GM18909 (cell line): Measurements from ENCODE around the gene RLF.

Experiments
- ATAC-seq: cut with Tn5 transposase; IDR thresholded peaks from one replicate; pipeline ENCODE4 v1.9.1; 2021; ENCODE audit warnings: mild to moderate bottlenecking; ENCODE audit not compliant: unreplicated experiment, poor library complexity

RLF gene

DNA sequence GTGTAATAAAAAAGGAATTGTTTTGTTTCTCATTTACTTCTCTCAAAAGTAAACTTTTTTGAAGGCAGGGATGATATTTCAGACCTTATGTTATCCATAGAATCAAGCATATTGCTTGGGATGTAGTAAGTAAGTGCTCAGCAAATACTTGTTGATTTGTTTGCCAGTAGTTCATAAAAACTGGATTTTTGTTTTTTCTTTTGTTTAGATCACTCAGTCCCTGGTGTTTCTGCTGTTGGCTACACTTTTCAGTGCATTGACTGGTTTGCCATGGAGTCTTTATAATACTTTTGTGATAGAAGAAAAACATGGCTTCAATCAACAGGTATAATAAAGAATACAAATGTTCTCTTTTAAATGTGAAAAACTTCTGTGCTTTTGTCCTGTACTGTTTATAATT is 107.0 kb downstream of the RLF start:
- ATAC-seq = no peak

DNA sequence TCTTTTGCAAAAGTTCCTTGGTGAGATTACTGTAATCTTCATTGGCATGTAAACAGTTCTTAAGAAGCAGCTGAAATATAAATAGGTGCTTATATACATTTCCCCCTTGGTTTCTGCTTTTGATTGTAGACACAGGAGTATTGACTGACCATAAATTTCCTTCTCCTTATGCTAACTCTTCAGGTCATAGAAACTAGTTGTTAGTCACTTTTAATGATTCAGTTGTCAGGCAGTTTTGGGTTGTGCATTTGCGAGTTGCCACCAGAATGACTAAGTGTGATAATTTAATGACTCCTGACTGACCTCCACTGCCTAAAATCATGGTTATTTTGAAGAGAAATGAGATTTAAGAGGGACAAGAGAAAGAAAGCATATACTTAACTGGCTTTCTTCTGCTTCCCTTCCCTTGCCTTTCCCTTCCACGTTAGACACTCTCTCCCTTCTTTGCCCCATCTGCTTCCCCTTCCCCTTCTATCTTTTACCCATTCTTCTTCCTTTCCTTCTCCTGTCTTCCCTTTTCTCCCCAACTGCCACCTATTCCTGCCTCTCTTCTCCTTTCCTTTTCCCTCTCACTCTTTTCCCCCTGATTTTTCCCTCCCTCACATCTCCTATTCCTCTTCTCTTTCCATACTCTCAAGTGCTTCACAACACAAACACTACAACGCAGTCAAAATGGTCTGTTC is 109.1 kb downstream of the RLF start:
- no peak for ATAC-seq

DNA sequence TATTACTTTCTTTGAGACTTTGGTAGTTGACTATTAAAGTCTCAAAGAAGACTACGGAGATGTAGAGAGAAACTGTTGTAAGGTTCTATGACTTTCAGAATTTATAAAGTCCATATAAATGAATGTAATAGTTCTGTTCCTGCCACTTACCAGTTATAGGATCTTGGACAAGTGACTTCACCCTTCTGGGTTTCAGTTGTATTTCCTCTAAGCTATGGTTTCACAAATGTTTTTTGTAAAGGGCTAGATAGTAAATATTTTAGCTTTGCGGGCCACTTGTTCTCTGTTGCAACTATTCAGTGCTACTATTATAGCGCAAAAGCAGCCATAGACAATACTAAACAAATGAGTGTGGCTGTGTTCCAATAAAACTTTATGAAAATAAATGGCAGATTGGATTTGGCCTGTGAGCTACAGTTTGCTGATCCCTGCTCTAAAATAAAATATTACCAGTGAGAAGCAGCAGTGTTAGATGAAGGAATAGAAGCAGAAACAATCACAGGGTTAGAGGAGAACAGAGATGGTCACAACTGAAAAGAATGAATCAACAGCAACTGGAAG is 111.5 kb downstream of the RLF start:
- ATAC-seq = no peak

GRCh38 chr1:40273547-40274166 is 112.5 kb downstream of the RLF start:
- ATAC-seq = no peak

DNA sequence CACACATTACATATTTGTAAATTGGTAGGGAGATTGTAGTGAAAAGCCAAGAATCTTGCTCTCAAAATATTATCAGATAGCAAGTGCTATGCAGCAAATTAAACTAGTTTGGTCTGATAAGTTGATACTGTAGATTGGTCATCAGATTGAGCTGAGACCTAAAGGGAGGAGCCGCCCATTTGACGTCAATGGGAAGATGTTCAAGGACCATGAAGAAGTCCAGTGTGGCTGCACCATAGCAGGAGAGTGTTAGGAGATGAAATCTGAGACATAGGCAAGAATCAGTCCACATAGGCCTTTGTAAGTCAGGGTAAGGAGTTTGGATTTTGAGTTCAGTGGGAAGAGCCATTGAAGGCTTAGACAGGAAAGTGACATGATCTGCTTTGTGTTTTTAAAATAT is 113.1 kb downstream of the RLF start:
- ATAC-seq = no peak

- no peak for ATAC-seq
Measured at GRCh38 chr1:40276122-40276521, 114.9 kb downstream of the RLF start.

DNA sequence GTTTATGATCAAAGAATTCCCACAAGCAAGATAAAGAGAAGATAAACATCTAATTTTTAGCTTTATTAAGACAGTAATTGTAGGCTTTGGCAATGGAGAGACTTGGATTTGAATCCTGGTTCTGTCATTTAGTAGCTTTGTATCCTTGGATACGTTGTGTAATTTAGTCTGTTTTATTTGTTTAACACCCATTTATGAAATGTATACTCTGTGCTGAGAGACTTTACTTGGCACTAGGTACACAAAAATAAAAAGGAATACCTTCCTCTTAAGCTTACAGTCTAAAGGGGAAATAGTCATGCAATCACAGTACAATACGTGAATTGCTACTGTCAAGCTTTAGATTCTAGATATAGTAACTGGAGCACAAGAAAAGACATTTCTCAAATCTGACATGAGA is 120.7 kb downstream of the RLF start:
- no peak for ATAC-seq
